Measurements from ENCODE around the gene GYS1.

The GYS1 gene

GRCh38 chr19:48988286-48988685 is 4.8 kb downstream of the GYS1 start:
- DNase-seq = no peak

GRCh38 chr19:48987323-48987722 is 5.8 kb downstream of the GYS1 start:
- no peak for DNase-seq

GRCh38 chr19:48986211-48986610 is 6.9 kb downstream of the GYS1 start:
- DNase-seq = no peak

GRCh38 chr19:48985711-48986110 is 7.4 kb downstream of the GYS1 start:
- DNase-seq = no peak

- no peak for DNase-seq
Observed at GRCh38 chr19:48982280-48982679, 10.8 kb downstream of the GYS1 start.

- no peak for DNase-seq
Observed at GRCh38 chr19:48977061-48977460, 16.0 kb downstream of the GYS1 start.

GRCh38 chr19:48975947-48976847 is 16.9 kb downstream of the GYS1 start:
- no peak for DNase-seq

GRCh38 chr19:48970923-48971395 is 22.1 kb downstream of the GYS1 start:
- peak; percentile 75 for DNase-seq

- no peak for DNase-seq
Observed at GRCh38 chr19:48970139-48970766, 22.9 kb downstream of the GYS1 start.

GRCh38 chr19:48969276-48970138 is 23.6 kb downstream of the GYS1 start:
- no peak for DNase-seq

- DNase-seq = no peak
Observed at GRCh38 chr19:48968813-48969218, 24.3 kb downstream of the GYS1 start.

- peak; percentile 40 for DNase-seq
Observed at GRCh38 chr19:48968179-48968661, 24.9 kb downstream of the GYS1 start.

- peak; percentile 73 for DNase-seq
Observed at GRCh38 chr19:48967346-48968178, 25.5 kb downstream of the GYS1 start.

- DNase-seq = peak; percentile 40
Observed at GRCh38 chr19:48966541-48967345, 26.4 kb downstream of the GYS1 start.

GRCh38 chr19:48965806-48966540 is 27.1 kb downstream of the GYS1 start:
- DNase-seq = peak; percentile 79

GRCh38 chr19:48965040-48965805 is 27.9 kb downstream of the GYS1 start, which contains the start of gene FTL:
FTL (plus strand) TSS chr19:48965309; CDS start chr19:48965508, 199 bp downstream.
- peak; percentile 97 for DNase-seq

GRCh38 chr19:48964205-48965039 is 28.7 kb downstream of the GYS1 start:
- no peak for DNase-seq
